ENCODE data around the gene ADAMTS4.

ADAMTS4 gene

GRCh38 chr1:161171696-161172095 lies 27.2 kb downstream of the ADAMTS4 start:
- no peak for DNase-seq

GRCh38 chr1:161171191-161171590 lies 27.7 kb downstream of the ADAMTS4 start:
- DNase-seq: no peak

GRCh38 chr1:161168906-161169305 lies 29.9 kb downstream of the ADAMTS4 start:
- no peak for DNase-seq

GRCh38 chr1:161166669-161167548 lies 31.9 kb downstream of the ADAMTS4 start:
- no peak for DNase-seq

GRCh38 chr1:161165742-161166668 lies 32.8 kb downstream of the ADAMTS4 start, which contains the start of gene PPOX:
Gene PPOX (plus strand): TSS chr1:161166426. CDS start chr1:161166848, 422 bp downstream.
- DNase-seq: peak; percentile 94

GRCh38 chr1:161164901-161165610 lies 33.8 kb downstream of the ADAMTS4 start:
- no peak for DNase-seq

GRCh38 chr1:161163793-161164192 lies 35.1 kb downstream of the ADAMTS4 start:
- DNase-seq: no peak

GRCh38 chr1:161162806-161163205 lies 36.0 kb downstream of the ADAMTS4 start:
- DNase-seq: no peak

GRCh38 chr1:161162052-161162451 lies 36.8 kb downstream of the ADAMTS4 start:
- no peak for DNase-seq

GRCh38 chr1:161161652-161162051 lies 37.2 kb downstream of the ADAMTS4 start:
- DNase-seq: no peak

- DNase-seq: no peak
Measured at GRCh38 chr1:161160671-161161145, 38.1 kb downstream of the ADAMTS4 start.

- DNase-seq: no peak
Measured at GRCh38 chr1:161159913-161160243, 39.0 kb downstream of the ADAMTS4 start.

GRCh38 chr1:161159087-161159912 lies 39.6 kb downstream of the ADAMTS4 start, which contains the start of gene USP21:
Gene USP21 (plus strand): TSS chr1:161159500. CDS start chr1:161160641, 1,141 bp downstream.
- peak; percentile 69 for DNase-seq

GRCh38 chr1:161158316-161159010 lies 40.4 kb downstream of the ADAMTS4 start:
- DNase-seq: no peak

- no peak for DNase-seq
Measured at GRCh38 chr1:161157867-161158266, 41.0 kb downstream of the ADAMTS4 start.

GRCh38 chr1:161153682-161154337 lies 45.0 kb downstream of the ADAMTS4 start, which contains the start of gene UFC1:
Gene UFC1 (plus strand): TSS chr1:161153978. CDS start chr1:161153998, 20 bp downstream.
- DNase-seq: peak; percentile 75

- DNase-seq: no peak
Measured at GRCh38 chr1:161153176-161153575, 45.7 kb downstream of the ADAMTS4 start.

- DNase-seq: no peak
Measured at GRCh38 chr1:161145832-161146231, 53.0 kb downstream of the ADAMTS4 start.

GRCh38 chr1:161140755-161141400 lies 58.0 kb downstream of the ADAMTS4 start:
- no peak for DNase-seq

GRCh38 chr1:161139766-161140165 lies 59.1 kb downstream of the ADAMTS4 start:
- DNase-seq: peak; percentile 16

Data from GF-D8 (cell line).